ENCODE measurements around the gene PRR7.

PRR7 gene

GRCh38 chr5:177499842-177500241 lies 53.2 kb downstream of the PRR7 start:
- DNase-seq (ENCODE audit: low spot score), result no peak

GRCh38 chr5:177500685-177501522 lies 54.3 kb downstream of the PRR7 start:
- peak; percentile 72 for DNase-seq (ENCODE audit: low spot score)

- DNase-seq (ENCODE audit: low spot score), result peak; percentile 44
These were observed 55.5 kb downstream of the PRR7 start for GRCh38 chr5:177501874-177502678.

- no peak for DNase-seq (ENCODE audit: low spot score)
These were observed 56.3 kb downstream of the PRR7 start for GRCh38 chr5:177502886-177503285.

- no peak for DNase-seq (ENCODE audit: low spot score)
These were observed 56.9 kb downstream of the PRR7 start for GRCh38 chr5:177503351-177504085.

- no peak for DNase-seq (ENCODE audit: low spot score)
These were observed 57.8 kb downstream of the PRR7 start for GRCh38 chr5:177504086-177505056.

GRCh38 chr5:177505075-177505474 lies 58.5 kb downstream of the PRR7 start:
- DNase-seq (ENCODE audit: low spot score), result no peak

Measured in putamen (tissue), 1 donor.